Uterus (tissue), 4 donors: Measurements from ENCODE around the gene PRRC2B. TPM values are rescaled to one million over a fixed set of nuclear protein-coding genes. Genes with fewer than 3 reads are reported as not detected.

Experiments
- DNase-seq, 2 donors: peaks; one replicate each; pipeline ENCODE4 v3.0.0-alpha.2; 2019 to 2020
- H3K27ac ChIP-seq, 2 donors: fragments of 200-600 bp; sonication (generic); 1 replicate in 1 of 2; 2 replicates in 1 of 2; pipeline ENCODE4 v1.5.1; 2016 to 2018
- H3K27me3 ChIP-seq, 2 donors: fragments of 200-600 bp; sonication (generic); one replicate each; pipeline ENCODE4 v1.5.1; 2018 to 2019; ENCODE audit warnings: control low read depth in 1 of 2
- H3K36me3 ChIP-seq, 2 donors: fragments of 200-600 bp; sonication (generic); one replicate each; pipeline ENCODE4 v1.5.1; 2019; ENCODE audit warnings: control low read depth in 1 of 2
- H3K4me1 ChIP-seq, 2 donors: fragments of 200-600 bp; sonication (generic); one replicate each; pipeline ENCODE4 v1.5.1; 2018 to 2019; ENCODE audit warnings: control low read depth in 1 of 2
- H3K4me3 ChIP-seq, 2 donors: fragments of 200-600 bp; sonication (generic); 1 replicate in 1 of 2; 2 replicates in 1 of 2; pipeline ENCODE4 v1.5.1; 2018 to 2019; ENCODE audit warnings: mild to moderate bottlenecking in 1 of 2
- H3K9me3 ChIP-seq, 2 donors: fragments of 200-600 bp; sonication (generic); one replicate each; pipeline ENCODE4 v1.5.1; 2019; ENCODE audit warnings: control low read depth in 1 of 2
- POLR2A ChIP-seq, 2 donors: fragments of 450-650 bp; IDR thresholded peaks; one replicate each; pipeline ENCODE4 v1.6.1; 2016; ENCODE audit warnings: antibody characterized with exemption in 2 of 2, mild to moderate bottlenecking in 1 of 2, moderate library complexity in 1 of 2
- intact Hi-C: fragments of 100-400 bp; cut with DNase I; formaldehyde crosslinking; loops from one replicate; pipeline ENCODE4 v1.15.1; 2023; ENCODE audit warnings: low total_unique reads
- total RNA-seq, 4 donors: library from RNA; depleted of rRNA in 3 of 4; stranded (reverse); fragments of >200 nt in 3 of 4; gene quantifications; one replicate each; pipeline versions ENCODE4 v1.1.0 to v1.2.4, GENCODE V29; 2014 to 2023
- TF ChIP-seq, protein P1 (sequence below), 4 experiments: fragments of 200-600 bp in 2 of 4; fragments of 450-650 bp in 2 of 4; sonication (generic) in 2 of 4; IDR thresholded peaks; one replicate each; pipeline ENCODE4 v1.5.1; 2016 to 2019; ENCODE audit warnings: antibody characterized with exemption in 4 of 4, mild to moderate bottlenecking in 2 of 4, moderate library complexity in 1 of 4
- donor health status: DM: yes; HTN: yes; CAD: no.

Gene PRRC2B
- total RNA-seq, 4 donors from 2014 or later, result 81.5 to 297 (median 133) TPM

DNA sequence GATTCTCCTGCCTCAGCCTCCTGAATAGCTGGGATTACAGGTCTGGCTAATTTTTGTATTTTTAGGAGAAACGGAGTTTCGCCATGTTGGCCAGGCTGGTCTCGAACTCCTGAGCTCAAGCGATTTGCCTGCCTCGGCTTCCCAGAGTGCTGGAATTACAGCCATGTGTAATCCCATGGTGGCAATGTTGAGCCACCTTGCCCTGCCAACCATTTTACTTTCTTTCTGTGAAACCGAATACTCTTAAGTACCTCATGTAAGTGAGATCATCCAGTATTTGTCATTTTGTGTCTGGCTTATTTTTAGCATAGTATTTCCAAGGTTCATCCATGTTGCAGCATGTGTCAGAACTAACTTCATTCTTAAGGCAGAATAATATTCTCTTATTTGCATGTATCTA, 8.2 kb downstream of the PRRC2B start:
- H3K27ac ChIP-seq, result peak overlapping the region; percentile 42
- intact Hi-C loops, result no loop called here
- TF ChIP-seq POLR2A (IDR thresholded peaks at IDR 0.05), result no peak
- TF ChIP-seq, protein P1, sequence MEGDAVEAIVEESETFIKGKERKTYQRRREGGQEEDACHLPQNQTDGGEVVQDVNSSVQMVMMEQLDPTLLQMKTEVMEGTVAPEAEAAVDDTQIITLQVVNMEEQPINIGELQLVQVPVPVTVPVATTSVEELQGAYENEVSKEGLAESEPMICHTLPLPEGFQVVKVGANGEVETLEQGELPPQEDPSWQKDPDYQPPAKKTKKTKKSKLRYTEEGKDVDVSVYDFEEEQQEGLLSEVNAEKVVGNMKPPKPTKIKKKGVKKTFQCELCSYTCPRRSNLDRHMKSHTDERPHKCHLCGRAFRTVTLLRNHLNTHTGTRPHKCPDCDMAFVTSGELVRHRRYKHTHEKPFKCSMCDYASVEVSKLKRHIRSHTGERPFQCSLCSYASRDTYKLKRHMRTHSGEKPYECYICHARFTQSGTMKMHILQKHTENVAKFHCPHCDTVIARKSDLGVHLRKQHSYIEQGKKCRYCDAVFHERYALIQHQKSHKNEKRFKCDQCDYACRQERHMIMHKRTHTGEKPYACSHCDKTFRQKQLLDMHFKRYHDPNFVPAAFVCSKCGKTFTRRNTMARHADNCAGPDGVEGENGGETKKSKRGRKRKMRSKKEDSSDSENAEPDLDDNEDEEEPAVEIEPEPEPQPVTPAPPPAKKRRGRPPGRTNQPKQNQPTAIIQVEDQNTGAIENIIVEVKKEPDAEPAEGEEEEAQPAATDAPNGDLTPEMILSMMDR (IDR thresholded peaks at IDR 0.05), result no peak
- H3K27me3 ChIP-seq, result no peaks in the 10 kb centered on the region
- peak overlapping the region in 1 of 2 donors; percentile 2 for H3K4me3 ChIP-seq
- DNase-seq, result no peak
- H3K36me3 ChIP-seq, result no peaks in the 10 kb centered on the region
- peaks cover 41 to 52% of the 10 kb centered on the region in 2 donors for H3K4me1 ChIP-seq
- H3K9me3 ChIP-seq, result no peaks in the 10 kb centered on the region

GRCh38 chr9:131402738-131403492, 9.0 kb downstream of the PRRC2B start:
- TF ChIP-seq, protein P1 (IDR thresholded peaks at IDR 0.05), result no peak
- peak; percentile 17 to 48 for TF ChIP-seq POLR2A (IDR thresholded peaks at IDR 0.05)
- Histone ChIP-seq H3K4me3 (peak overlapping the region in 1 of 2 donors; percentile 2), H3K27me3 (no peaks in the 10 kb centered on the region), H3K4me1 (peaks cover 37 to 55% of the 10 kb centered on the region in 2 donors), H3K36me3 (no peaks in the 10 kb centered on the region), H3K9me3 (no peaks in the 10 kb centered on the region), H3K27ac (peak overlapping the region; percentile 42 to 67)
- DNase-seq, result peak; percentile 85 to 88
- intact Hi-C loops, result no loop called here

DNA sequence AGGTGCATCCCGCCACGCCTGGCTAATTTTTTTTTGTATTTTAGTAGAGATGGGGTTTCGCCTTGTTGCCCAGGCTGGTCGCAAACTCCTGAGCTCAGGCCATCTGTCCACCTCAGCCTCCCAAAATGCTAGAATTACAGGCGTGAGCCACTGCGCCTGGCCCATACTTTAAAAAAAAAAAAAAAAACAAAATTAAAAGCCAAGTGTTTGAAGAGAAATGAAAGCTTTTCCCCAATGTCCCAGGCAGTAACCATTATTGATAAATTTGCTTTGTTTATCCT, 9.5 kb downstream of the PRRC2B start:
- intact Hi-C loops, result no loop called here

GRCh38 chr9:131404581-131404980, 10.7 kb downstream of the PRRC2B start:
- Histone ChIP-seq H3K27ac (peak overlapping the region; percentile 13 to 64), H3K9me3 (no peaks in the 10 kb centered on the region), H3K4me3 (no peak overlapping the region), H3K4me1 (peaks cover 30 to 50% of the 10 kb centered on the region in 2 donors), H3K27me3 (no peaks in the 10 kb centered on the region), H3K36me3 (no peaks in the 10 kb centered on the region)
- intact Hi-C loops, result no loop called here
- TF ChIP-seq, protein P1 (IDR thresholded peaks at IDR 0.05), result no peak
- no peak for TF ChIP-seq POLR2A (IDR thresholded peaks at IDR 0.05)
- no peak for DNase-seq

More for the DNA sequence above, 9.5 kb downstream of the PRRC2B start:
- Histone ChIP-seq H3K36me3 (no peaks in the 10 kb centered on the region), H3K9me3 (no peaks in the 10 kb centered on the region), H3K27me3 (no peaks in the 10 kb centered on the region), H3K4me3 (no peak overlapping the region), H3K4me1 (peaks cover 35 to 51% of the 10 kb centered on the region in 2 donors), H3K27ac (peak overlapping the region in 1 of 2 donors; percentile 42)
- TF ChIP-seq, protein P1 (IDR thresholded peaks at IDR 0.05), result no peak
- TF ChIP-seq POLR2A (IDR thresholded peaks at IDR 0.05), result no peak
- DNase-seq, result no peak

DNA sequence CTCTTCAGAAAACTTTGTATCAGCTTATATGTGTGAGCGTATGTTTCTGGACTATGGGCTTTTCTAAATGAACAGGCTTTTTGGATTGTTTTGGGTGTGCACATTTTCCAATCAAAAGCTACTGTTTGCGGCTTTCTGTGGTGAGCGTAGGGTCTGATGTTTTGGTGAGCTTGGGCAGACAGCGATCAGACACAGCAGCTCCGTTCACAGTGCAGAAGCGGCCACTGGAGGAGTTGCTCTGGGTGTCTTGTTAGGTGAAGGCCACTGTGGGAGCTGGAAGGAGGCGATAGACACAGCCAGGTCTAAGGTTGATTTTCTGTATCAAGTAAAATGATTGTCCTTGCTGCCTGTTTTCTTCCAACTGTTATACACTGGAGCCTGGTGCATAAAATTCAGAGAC, 11.1 kb downstream of the PRRC2B start:
- H3K4me3 ChIP-seq, result no peak overlapping the region
- H3K9me3 ChIP-seq, result no peaks in the 10 kb centered on the region
- peaks cover 27 to 50% of the 10 kb centered on the region in 2 donors for H3K4me1 ChIP-seq
- intact Hi-C loops, result no loop called here
- no peaks in the 10 kb centered on the region for H3K36me3 ChIP-seq
- no peak for DNase-seq
- TF ChIP-seq, protein P1 (IDR thresholded peaks at IDR 0.05), result no peak
- no peak for TF ChIP-seq POLR2A (IDR thresholded peaks at IDR 0.05)
- no peaks in the 10 kb centered on the region for H3K27me3 ChIP-seq
- H3K27ac ChIP-seq, result peak overlapping the region; percentile 13 to 64
